HepG2 (cell line): ENCODE data around the gene CRISPLD2. TPM values are rescaled to one million over a fixed set of nuclear protein-coding genes. Genes with fewer than 3 reads are reported as not detected.
A peak's percentile ranks its signal among the peaks of the same experiment; 100 is the strongest.

Source experiments
- AHDC1 ChIP-seq: sonication (generic); formaldehyde crosslinking; IDR thresholded peaks from 2 replicates; pipeline ENCODE4 v1.5.1; 2020; ENCODE audit warnings: mild to moderate bottlenecking, missing genetic modification reagents, borderline replicate concordance
- ATF7-NPFF ChIP-seq: sonication (generic); formaldehyde crosslinking; IDR thresholded peaks from 2 replicates; pipeline ENCODE4 v1.8.1; 2023; ENCODE audit warnings: mild to moderate bottlenecking, low read depth, missing genetic modification reagents, moderate library complexity
- DMAP1 ChIP-seq: IDR thresholded peaks from 2 replicates; pipeline ENCODE4 v1.6.1; 2016
- HIVEP1 ChIP-seq: sonication (generic); formaldehyde crosslinking; IDR thresholded peaks from 2 replicates; pipeline ENCODE4 v1.4.0; 2020; ENCODE audit warnings: mild to moderate bottlenecking, missing genetic modification reagents
- HNF1B ChIP-seq: sonication (generic); formaldehyde crosslinking; IDR thresholded peaks from 2 replicates; pipeline ENCODE4 v1.5.1; 2020; ENCODE audit warnings: mild to moderate bottlenecking, moderate library complexity, missing genetic modification reagents
- MBNL3 ChIP-seq: fragments of 250-450 bp; sonication (Bioruptor Pico); conservative IDR thresholded peaks from 2 replicates; pipeline ENCODE4 v1.8.0; 2022; ENCODE audit warnings: mild to moderate bottlenecking, inconsistent platforms
- MXD4 ChIP-seq: IDR thresholded peaks from 2 replicates; pipeline ENCODE4 v1.6.1; 2016; ENCODE audit warnings: mild to moderate bottlenecking, missing biosample characterization, missing genetic modification reagents
- SNAI1 ChIP-seq: sonication (generic); formaldehyde crosslinking; IDR thresholded peaks from 2 replicates; pipeline ENCODE4 v1.5.0; 2020; ENCODE audit warnings: mild to moderate bottlenecking, missing genetic modification reagents, borderline replicate concordance
- UBTF ChIP-seq: sonication (generic); formaldehyde crosslinking; IDR thresholded peaks from 2 replicates; pipeline ENCODE4 v1.4.0; 2020; ENCODE audit warnings: mild to moderate bottlenecking, missing genetic modification reagents
- XBP1 ChIP-seq: sonication (generic); formaldehyde crosslinking; IDR thresholded peaks from 2 replicates; pipeline ENCODE4 v1.5.0; 2020; ENCODE audit warnings: missing genetic modification reagents
- ZNF232 ChIP-seq: sonication (generic); formaldehyde crosslinking; IDR thresholded peaks from 2 replicates; pipeline ENCODE4 v1.4.0; 2020; ENCODE audit warnings: missing genetic modification reagents, borderline replicate concordance
- ZNF256 ChIP-seq: sonication (generic); formaldehyde crosslinking; conservative IDR thresholded peaks from 2 replicates; pipeline ENCODE4 v1.4.0; 2020; ENCODE audit warnings: missing genetic modification reagents
- ZNF30 ChIP-seq: sonication (generic); formaldehyde crosslinking; IDR thresholded peaks from 2 replicates; pipeline ENCODE4 v1.5.0; 2020; ENCODE audit warnings: mild to moderate bottlenecking, missing genetic modification reagents
- ZNF34 ChIP-seq: sonication (generic); formaldehyde crosslinking; IDR thresholded peaks from 2 replicates; pipeline ENCODE4 v1.4.0; 2020; ENCODE audit warnings: mild to moderate bottlenecking, missing genetic modification reagents, borderline replicate concordance
- ZNF704 ChIP-seq: sonication (generic); formaldehyde crosslinking; IDR thresholded peaks from 2 replicates; pipeline ENCODE4 v1.8.1; 2023; ENCODE audit warnings: mild to moderate bottlenecking, inconsistent platforms, moderate library complexity, missing genetic modification reagents, borderline replicate concordance
- ZSCAN31 ChIP-seq: sonication (generic); formaldehyde crosslinking; IDR thresholded peaks from 2 replicates; pipeline ENCODE4 v1.5.0; 2020; ENCODE audit warnings: low read depth, mild to moderate bottlenecking, missing genetic modification reagents
- polyA plus RNA-seq, 8 experiments: library from polyadenylated mRNA; depleted of rRNA in 3 of 8; stranded (reverse) in 7 of 8; unstranded in 1 of 8; fragments of >200 nt; fragmentation: Illumina TruSeq in 4 of 8; extraction: Trizol in 4 of 8; gene quantifications; 2 replicates each; pipeline versions ENCODE4 v1.2.1 to v1.2.3, GENCODE V29; 2011 to 2016; ENCODE audit warnings: low read depth in 4 of 8, missing spikeins in 1 of 8, mixed read lengths in 1 of 8; ENCODE audit not compliant: insufficient read depth in 1 of 8
- total RNA-seq, 5 experiments: library from RNA; depleted of rRNA; stranded (reverse); fragments of >200 nt; fragmentation: Illumina TruSeq; extraction: Trizol; gene quantifications; 2 replicates each; pipeline ENCODE4 v1.2.3, GENCODE V29; 2016; ENCODE audit warnings: low read depth in 1 of 5
- TF ChIP-seq, protein P1 (sequence below): sonication (generic); formaldehyde crosslinking; IDR thresholded peaks from 2 replicates; pipeline ENCODE4 v1.8.1; 2022; ENCODE audit warnings: mild to moderate bottlenecking, missing genetic modification reagents

CRISPLD2 gene
- total and polyA plus RNA-seq, 2 of the 13 experiments (the other 11 are each of a cell fraction or from before 2014, with no cell fraction given): 0.04 to 0.31 TPM

- TF ChIP-seq SNAI1: no peak
- no peak for TF ChIP-seq UBTF (CRISPR knock-in tag)
- TF ChIP-seq AHDC1: no peak
- no peak for TF ChIP-seq DMAP1 (CRISPR knock-in tag)
- no peak for TF ChIP-seq XBP1
- no peak for TF ChIP-seq ZNF232 (CRISPR knock-in tag)
- TF ChIP-seq, protein P1, sequence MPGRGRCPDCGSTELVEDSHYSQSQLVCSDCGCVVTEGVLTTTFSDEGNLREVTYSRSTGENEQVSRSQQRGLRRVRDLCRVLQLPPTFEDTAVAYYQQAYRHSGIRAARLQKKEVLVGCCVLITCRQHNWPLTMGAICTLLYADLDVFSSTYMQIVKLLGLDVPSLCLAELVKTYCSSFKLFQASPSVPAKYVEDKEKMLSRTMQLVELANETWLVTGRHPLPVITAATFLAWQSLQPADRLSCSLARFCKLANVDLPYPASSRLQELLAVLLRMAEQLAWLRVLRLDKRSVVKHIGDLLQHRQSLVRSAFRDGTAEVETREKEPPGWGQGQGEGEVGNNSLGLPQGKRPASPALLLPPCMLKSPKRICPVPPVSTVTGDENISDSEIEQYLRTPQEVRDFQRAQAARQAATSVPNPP (CRISPR knock-in tag): no peak
- no peak for TF ChIP-seq ZNF256
- 0 out of 2 replicates have a peak, but pooled peaks have one; percentile 42 for TF ChIP-seq ZSCAN31 (CRISPR knock-in tag)
- TF ChIP-seq HIVEP1: no peak
- TF ChIP-seq MXD4 (CRISPR knock-in tag): no peak
- TF ChIP-seq ZNF30 (CRISPR knock-in tag): no peak
- TF ChIP-seq ATF7-NPFF (CRISPR knock-in tag): no peak
- TF ChIP-seq HNF1B (CRISPR knock-in tag): no peak
- no peak for TF ChIP-seq MBNL3 (CRISPR knock-in tag)
- no peak for TF ChIP-seq ZNF704
- no peak for TF ChIP-seq ZNF34 (CRISPR knock-in tag)
Measured at GRCh38 chr16:84922351-84923120, 102.8 kb downstream of the CRISPLD2 start (continued).
